SH-SY5Y (cell line): ENCODE results near the gene ELP6.

Experiments used
- GATA2 ChIP-seq: IDR thresholded peaks from 2 replicates; pipeline ENCODE4 v1.6.1; 2011; ENCODE audit warnings: mild to moderate bottlenecking, low read depth, low read length
- GATA3 ChIP-seq: IDR thresholded peaks from 2 replicates; pipeline ENCODE4 v1.6.1; 2011; ENCODE audit warnings: low read depth, mild to moderate bottlenecking, low read length, moderate library complexity

Gene ELP6, protein sequence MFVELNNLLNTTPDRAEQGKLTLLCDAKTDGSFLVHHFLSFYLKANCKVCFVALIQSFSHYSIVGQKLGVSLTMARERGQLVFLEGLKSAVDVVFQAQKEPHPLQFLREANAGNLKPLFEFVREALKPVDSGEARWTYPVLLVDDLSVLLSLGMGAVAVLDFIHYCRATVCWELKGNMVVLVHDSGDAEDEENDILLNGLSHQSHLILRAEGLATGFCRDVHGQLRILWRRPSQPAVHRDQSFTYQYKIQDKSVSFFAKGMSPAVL

DNA sequence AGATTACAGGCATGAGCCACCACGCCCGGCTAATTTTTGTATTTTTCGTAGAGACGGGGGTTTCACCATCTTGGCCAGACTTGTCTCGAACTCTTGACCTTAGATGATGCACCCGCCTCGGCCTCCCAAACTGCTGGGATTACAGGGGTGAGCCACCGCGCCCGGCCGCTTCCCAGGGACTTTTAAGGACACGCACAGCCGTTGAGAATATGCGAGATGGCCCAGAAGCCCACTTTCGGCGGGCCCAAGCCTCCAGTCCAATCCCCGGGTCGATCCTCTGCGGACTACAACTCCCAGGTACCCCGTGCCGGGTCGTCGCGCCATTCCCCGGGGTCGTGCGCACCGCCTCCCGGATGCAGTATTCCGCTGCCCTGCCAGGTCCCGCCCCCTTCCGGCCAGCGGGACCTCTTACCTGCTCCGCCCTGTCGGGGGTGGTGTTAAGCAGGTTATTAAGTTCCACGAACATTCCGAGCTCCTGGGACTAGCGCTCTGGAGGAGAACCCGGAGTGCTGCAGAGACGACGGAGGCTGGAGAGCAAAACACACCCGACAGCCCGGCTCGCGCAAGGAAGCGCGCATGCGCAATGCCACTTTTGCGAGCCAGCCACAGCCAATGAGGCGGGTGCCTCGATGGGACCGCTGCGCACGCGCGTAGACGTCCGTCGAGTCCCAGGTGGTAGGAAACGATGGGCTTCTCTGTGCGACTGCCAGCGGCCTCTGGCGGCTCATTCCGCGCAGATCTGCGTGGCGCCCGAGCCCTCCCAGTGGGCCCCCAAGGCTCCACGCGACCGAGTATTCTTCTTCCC, at the start of gene ELP6:
Gene ELP6, minus strand, starts transcription at position 588 of the 805 bp plus-strand sequence. Its CDS starts 122 bp downstream, at position 466.
- TF ChIP-seq GATA3, result no peak
- no peak for TF ChIP-seq GATA2

DNA sequence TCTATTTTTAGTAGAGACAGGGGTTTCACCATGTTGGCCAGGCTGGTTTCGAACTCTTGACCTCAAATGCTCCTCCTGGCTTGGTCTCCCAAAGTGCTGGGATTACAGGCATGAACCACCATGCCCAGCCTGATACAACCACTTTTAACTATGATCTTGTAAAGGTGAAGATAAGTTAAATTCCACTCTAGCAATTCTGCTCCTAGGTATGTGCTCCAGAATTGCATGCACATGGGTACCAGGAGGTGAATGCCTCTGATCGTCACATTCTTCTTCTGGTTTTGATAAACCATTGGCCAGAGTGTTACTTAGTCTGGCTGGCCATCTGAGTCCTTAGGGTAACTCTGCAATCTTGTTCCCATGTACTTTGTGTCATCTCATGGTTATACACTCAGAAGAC, 42.8 kb upstream of the ELP6 start:
- no peak for TF ChIP-seq GATA3
- no peak for TF ChIP-seq GATA2

DNA sequence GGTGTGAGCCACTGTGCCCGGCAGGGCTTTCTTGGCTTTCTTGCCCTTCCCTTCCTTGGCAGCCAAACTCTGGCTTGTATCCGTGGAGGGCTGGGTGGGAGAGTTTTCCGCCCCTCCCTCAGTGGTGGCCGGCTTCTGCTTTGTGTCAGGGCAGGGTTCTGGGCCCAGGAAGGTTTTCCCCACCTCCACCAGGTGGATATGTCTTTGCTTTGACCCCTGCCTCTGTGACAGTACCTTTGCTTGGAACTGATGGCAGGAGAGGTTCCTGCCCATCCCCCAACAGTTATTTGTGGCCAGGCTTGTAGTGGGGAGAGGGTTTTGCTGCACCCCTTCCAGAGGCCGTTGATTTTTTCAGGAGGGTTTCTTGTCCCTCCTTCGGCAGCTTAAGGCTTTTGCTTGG, 40.8 kb upstream of the ELP6 start:
- TF ChIP-seq GATA2, result no peak
- no peak for TF ChIP-seq GATA3

DNA sequence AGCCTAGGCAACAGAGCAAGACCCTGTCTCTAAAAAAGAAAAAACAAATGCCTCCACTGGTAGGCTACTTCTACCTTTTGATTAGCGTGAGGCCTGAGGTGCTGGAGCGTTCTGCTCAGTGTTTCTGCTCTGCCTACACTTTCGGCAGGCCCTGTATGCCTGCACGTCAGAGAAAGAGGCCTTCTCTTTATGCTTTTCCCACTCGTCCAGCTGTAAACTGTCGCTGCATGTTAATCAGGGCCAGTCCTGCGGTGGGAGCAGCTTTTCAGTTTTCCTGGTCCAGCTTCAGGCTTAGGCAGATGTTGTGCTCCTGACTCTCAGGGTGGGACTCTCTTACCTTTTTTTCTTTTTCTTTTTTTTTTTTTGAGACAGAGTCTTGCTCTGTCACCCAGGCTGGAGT, 39.9 kb upstream of the ELP6 start:
- TF ChIP-seq GATA3 (no peak), GATA2 (no peak)

DNA sequence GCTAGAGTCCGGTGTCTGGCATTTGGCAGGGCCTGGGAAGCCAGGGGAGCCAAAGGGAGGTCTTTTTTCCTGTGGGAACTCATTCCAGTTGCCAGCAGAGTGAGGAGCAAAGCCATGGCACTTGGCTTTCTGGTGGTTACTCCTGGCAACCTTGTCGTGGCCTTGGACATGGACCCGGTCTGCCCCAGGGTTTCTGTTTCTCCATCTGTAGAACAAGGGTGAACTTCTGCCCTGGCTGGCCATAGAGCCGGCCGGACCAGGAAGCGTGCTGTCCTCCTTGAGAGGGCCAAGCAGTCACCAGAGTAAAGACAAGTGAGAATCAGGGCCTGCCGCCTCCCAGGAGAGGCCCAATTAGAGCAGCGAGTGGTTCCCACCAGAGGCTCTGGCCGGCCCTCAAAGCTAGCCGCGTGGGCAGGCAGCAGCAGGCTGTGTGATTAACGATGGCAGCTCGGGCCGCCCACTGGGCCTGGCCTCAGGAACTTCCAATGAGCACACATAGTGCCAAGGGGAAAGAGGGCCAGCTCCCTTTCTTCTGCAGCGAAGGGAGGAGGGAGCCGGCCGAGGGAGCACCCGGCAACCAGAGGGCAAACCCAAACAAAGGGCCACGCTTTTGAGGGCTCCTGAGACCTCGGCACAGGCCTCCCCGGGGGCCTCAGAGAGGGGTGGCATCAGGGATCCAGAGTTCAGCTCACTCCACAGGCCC, 29.1 kb upstream of the ELP6 start:
- TF ChIP-seq GATA3 (no peak), GATA2 (no peak)

DNA sequence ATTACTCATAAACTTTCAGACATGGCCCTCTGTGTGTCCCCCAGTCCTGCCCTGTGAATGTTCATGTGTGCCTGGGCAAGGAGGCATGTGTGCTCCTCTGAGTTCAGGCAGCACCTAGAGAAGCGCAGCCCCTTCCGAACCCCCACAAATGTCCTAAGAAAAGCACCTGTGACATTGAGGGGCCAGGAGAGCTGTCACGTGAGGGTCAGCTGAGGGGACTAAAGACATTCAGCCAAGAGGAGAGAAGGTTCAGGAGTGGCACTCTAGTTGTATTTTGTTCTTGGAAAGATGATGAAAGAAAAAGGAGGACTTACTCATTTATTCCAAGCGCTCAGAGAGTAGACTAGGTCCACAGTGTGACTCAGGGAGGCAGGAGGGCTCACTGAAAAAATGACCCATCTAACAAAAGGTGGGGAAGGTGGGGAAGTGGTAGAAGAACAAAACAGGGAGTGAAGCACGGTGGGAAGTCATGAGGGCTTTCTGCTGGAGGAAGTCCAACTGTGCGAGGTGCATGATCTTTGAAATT, 28.1 kb upstream of the ELP6 start:
- TF ChIP-seq GATA2 (no peak), GATA3 (no peak)

DNA sequence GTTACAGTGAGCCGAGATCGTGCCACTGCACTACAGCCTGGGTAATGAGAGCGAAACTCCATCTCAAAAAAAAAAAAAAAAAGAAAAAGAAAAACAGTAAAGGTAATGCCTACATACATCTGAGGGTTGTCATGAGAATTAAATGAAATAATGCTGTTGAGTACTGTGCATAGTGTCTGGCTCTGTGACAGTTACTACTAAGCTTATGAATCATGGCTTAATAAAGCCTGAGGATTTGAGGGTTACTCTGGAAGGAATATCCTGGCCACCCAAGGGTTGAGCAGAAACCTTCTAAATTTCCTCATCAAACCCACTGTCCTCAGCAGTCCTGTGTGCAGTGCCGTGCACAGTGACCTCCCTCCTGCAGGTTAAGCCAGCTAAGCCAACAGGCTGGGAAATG, 26.8 kb upstream of the ELP6 start:
- TF ChIP-seq GATA2 (no peak), GATA3 (no peak)

DNA sequence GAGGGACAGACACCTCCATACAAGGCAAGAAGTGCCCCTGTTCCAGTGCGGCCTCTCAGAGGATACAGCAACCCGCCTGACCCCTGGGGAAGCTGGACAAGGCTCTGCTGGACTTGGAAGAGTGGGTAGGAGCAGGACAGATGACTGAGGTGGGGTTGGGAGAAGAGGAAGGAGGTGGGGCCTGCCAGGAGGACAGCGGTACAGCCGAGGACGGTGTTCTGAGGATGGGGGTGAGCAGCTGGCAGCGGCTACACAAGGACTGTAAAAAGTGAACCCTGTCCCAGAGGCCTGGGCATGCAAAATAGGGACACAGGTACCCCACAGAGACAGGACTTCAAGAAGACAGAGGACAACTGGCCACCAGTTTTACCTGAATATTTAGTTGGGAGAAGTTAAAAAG, 23.5 kb upstream of the ELP6 start:
- no peak for TF ChIP-seq GATA3
- TF ChIP-seq GATA2, result no peak

DNA sequence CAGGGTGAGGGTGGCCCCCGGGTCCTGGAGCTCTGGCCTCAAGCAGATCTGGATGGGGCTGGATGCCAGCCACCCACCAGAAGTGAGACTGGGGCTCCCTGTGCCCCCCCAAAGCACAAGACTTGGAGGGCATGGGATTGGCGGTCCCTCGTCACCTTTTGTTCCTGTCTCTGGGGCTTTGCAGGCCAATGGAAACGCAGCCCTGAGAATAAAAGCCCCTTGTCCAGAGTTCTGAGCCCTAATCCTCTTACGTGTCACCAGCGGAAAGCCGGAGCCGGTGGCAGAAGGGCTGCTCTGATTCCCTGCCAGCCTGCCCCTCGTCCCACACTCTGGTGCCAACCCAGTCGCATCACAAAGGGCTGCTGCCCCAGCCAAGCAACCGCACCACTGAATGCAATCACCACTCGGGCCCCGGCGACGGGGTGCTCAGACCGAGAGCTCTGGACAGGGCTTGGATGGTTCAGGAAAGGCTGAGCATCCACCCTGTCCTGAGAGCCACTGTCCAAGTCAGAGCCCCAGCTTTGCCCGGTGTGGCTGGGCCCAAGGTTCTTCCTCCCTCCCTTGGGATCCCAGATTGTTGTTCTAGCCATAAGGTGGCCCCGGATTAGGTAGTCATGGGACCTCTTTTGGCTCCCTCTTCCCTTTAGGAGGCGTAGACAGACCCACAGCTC, 22.8 kb upstream of the ELP6 start:
- TF ChIP-seq GATA2, result no peak
- no peak for TF ChIP-seq GATA3

DNA sequence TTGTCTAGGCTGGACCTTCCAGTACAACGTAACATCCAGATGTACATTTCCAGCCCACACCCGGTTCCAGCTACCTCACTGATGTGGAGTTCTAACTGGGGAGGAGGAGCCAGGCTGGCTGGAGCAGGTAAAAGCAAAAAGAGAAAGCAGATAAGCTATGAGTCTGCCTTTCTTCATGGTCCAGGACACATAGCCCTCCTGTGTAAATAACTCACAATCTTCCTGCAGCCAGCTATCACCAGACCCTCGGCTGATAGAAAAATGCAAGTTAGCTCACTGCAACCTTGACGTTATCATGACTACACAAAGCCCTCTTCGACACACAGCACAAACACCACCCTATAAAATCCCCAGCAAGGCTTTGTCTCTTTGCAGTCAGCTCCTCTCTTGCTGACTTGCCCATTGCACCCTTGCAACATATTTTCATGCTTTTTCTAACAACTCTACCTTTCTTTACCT, 20.5 kb upstream of the ELP6 start:
- TF ChIP-seq GATA2 (no peak), GATA3 (no peak)

DNA sequence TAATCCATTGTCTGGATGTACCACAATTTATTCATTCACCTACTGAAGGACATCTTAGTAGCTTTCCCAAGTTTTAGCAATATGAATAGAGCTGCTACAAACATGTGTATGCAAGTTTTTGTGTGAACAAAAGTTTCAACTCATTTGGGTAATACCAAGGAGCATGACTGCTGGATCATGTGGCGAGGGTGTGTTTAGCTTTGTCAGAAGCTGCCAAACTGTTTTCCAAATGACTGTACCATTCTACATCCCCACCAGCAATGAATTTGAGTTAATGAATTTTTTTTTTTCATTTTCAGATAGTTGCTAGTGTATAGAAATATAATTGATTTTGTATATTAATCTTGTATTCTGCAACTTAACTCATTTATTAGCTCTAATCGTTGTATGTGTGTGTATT, 20.0 kb upstream of the ELP6 start:
- TF ChIP-seq GATA2 (no peak), GATA3 (no peak)

DNA sequence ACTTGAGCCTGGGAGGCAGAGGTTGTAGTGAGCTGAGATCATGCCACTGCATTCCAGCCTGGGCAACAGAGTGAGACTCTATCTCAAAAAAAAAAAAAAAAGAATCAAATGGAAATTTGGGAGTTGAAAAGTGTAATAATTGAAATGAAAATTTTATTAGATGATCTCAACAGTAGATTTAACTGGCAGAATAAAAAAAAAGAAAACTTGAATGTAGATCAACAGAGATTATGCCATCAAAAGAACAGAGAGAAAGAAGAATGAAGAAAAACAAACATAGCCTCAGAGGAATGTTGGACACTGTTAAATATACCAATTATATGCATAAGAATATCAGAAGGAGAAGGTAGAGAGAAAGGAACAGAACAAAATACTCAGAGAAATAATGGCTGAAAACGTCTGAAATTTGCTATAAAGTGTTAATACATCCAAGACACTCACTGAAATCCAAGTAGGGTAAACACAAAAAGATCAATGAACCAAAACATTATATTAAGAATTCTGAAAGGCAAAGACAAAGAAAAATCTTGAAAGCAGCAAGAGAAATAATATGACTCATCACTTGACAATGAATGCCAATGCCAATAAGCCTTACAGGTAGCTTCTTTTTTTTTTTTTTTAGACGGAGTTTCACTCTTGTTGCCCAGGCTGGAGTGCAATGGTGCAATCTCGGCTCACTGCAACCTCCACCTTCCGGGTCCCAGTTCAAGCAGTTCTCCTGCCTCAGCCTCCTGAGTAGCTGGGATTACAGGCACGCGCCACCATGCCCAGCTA, 14.6 kb upstream of the ELP6 start:
- TF ChIP-seq GATA3 (no peak), GATA2 (no peak)

DNA sequence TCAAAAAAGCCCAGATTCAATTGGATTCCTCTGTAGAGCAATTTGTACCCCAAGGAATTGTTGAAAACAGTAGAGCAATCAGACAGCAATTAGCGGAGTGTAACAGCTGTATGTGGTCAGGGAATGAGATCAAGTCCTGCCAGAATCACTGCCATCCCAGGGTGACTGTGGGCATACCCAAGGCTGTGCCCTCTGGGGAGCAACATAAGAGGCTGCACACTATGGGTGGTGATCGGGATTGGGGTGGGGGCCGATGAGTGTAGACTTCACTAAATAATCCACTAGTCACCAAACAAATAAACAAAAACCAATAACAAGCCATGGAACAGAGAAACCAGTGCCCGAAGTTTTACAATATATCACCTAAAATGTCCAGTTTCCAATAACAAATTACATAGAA, 12.1 kb upstream of the ELP6 start:
- TF ChIP-seq GATA2 (no peak), GATA3 (no peak)
